ENCODE results near the gene NFIX. TPM values are rescaled to one million over a fixed set of nuclear protein-coding genes. Genes with fewer than 3 reads are reported as not detected.
A peak's percentile ranks its signal among the peaks of the same experiment; 100 is the strongest.
"Not testable (repeated sequence)": the region's sequence is repeated elsewhere in the genome, so short reads cannot be mapped to it uniquely, and the experiment has no call there.

Gene NFIX
- total and polyA plus RNA-seq, 9 of the 15 experiments (the other 6 are each of a cell fraction or from before 2014, with no cell fraction given): 0.28 to 26.8 (median 5.4) TPM

- CTCF ChIA-PET (ENCODE audit: low intra/inter-chr PET ratio); H3K27me3 ChIP-seq (ENCODE audit: control insufficient read depth in 2 of 2, insufficient read depth in 2 of 2, low read length in 2 of 2); H3K9me1 ChIP-seq (ENCODE audit: control insufficient read depth, insufficient read depth, low read length); in situ Hi-C loops (cut with MboI); intact Hi-C loops (cut with micrococcal nuclease); H4K20me1 ChIP-seq (replicated peaks; ENCODE audit: control insufficient read depth, insufficient read depth, low read length); DNase-seq (ENCODE audit: extremely low read depth in 1 of 4, low spot score in 3 of 4); H3K9me3 ChIP-seq (replicated peaks; ENCODE audit: control insufficient read depth, insufficient read depth, low read depth, low read length); H2AFZ ChIP-seq (ENCODE audit: low read depth, low read length); ATAC-seq; BruUV-seq (replicated peaks); FAIRE-seq: not testable (repeated sequence)
- TF ChIP-seq KDM5B (IDR thresholded peaks at IDR 0.05; ENCODE audit: insufficient replicate concordance, low read depth, low read length): peak; percentile 32
- peak overlapping the region; percentile 88 to 99; a peak in 2 of 4 replicates for H3K9ac ChIP-seq (ENCODE audit: insufficient read depth in 1 of 2, low read depth in 2 of 2, low read length in 2 of 2)
- peaks cover 50% of the 10 kb centered on the region for H3K79me2 ChIP-seq (ENCODE audit: control insufficient read depth, insufficient read depth, low read length)
- POLR2A ChIA-PET: interaction anchor here (0.6 to 3.7 kb wide), 11 partner anchors 8 to 162 kb away, joined by 3 to 18 read pairs (median 6); partner anchors contain the start of genes GCDH, NACC1 and RAD23A
- WGBS (ENCODE audit: insufficient coverage, low coverage, missing lambda C conversion rate): 77% methylated on average over 9 of the region's 9 CpGs
- H3K4me3 ChIP-seq: peak overlapping the region; percentile 96
- H3K36me3 ChIP-seq (ENCODE audit: control insufficient read depth, insufficient read depth, low read length): peaks cover 50% of the 10 kb centered on the region; the same call in 2 of the 3 replicates
- H3K4me2 ChIP-seq (ENCODE audit: insufficient read depth, low read length): peak overlapping the region; percentile 96
- peak overlapping the region; percentile 47; the same call in 1 of the 3 replicates for H3K27ac ChIP-seq (ENCODE audit: extremely low read depth, low read depth, low read length)
- H3K4me1 ChIP-seq (replicated peaks in 1 of 2; ENCODE audit: control insufficient read depth in 2 of 2, insufficient read depth in 2 of 2, low read length in 2 of 2): peaks cover 0 to 39% of the 10 kb centered on the region in 2 experiments; a peak in 3 of 5 replicates
Measured at GRCh38 chr19:12955575-12955974, 39.7 kb upstream of the NFIX start.

GRCh38 chr19:12955996-12956395 is 39.3 kb upstream of the NFIX start:
- peak overlapping the region; percentile 92; the same call in 1 of the 3 replicates for H3K27ac ChIP-seq (ENCODE audit: extremely low read depth, low read depth, low read length)
- peak overlapping the region; percentile 96 for H3K4me3 ChIP-seq
- H2AFZ ChIP-seq (ENCODE audit: low read depth, low read length): no peak overlapping the region
- H3K79me2 ChIP-seq (ENCODE audit: control insufficient read depth, insufficient read depth, low read length): peaks cover 50% of the 10 kb centered on the region
- BruUV-seq (replicated peaks): TSS peak; percentile 50
- CTCF ChIA-PET (ENCODE audit: low intra/inter-chr PET ratio): no interaction called here
- intact Hi-C loops (cut with micrococcal nuclease): no loop called here
- H3K9ac ChIP-seq (ENCODE audit: insufficient read depth in 1 of 2, low read depth in 2 of 2, low read length in 2 of 2): peak overlapping the region; percentile 88 to 99
- peaks cover 45% of the 10 kb centered on the region; the same call in 2 of the 3 replicates for H3K36me3 ChIP-seq (ENCODE audit: control insufficient read depth, insufficient read depth, low read length)
- H3K4me1 ChIP-seq (replicated peaks in 1 of 2; ENCODE audit: control insufficient read depth in 2 of 2, insufficient read depth in 2 of 2, low read length in 2 of 2): peaks cover 0 to 39% of the 10 kb centered on the region in 2 experiments; a peak in 3 of 5 replicates
- 7% methylated on average over 12 of the region's 12 CpGs for WGBS (ENCODE audit: insufficient coverage, low coverage, missing lambda C conversion rate)
- in situ Hi-C loops (cut with MboI): no loop called here
- no peaks in the 10 kb centered on the region for H3K27me3 ChIP-seq (ENCODE audit: control insufficient read depth in 2 of 2, insufficient read depth in 2 of 2, low read length in 2 of 2)
- H3K9me1 ChIP-seq (ENCODE audit: control insufficient read depth, insufficient read depth, low read length): no peaks in the 10 kb centered on the region
- TF ChIP-seq NKRF (IDR thresholded peaks at IDR 0.05; ENCODE audit: borderline replicate concordance) (no peak), ARID1B (IDR thresholded peaks at IDR 0.05) (0 out of 2 replicates have a peak, but pooled peaks have one; percentile 16), TFAP4 (CRISPR knock-in tag; IDR thresholded peaks at IDR 0.05; ENCODE audit: borderline replicate concordance) (peak; percentile 49; the same call in 1 of the 2 replicates), DACH1 (IDR thresholded peaks at IDR 0.05; ENCODE audit: partially characterized antibody) (peak; percentile 61)
- peak overlapping the region; percentile 96 for H3K4me2 ChIP-seq (ENCODE audit: insufficient read depth, low read length)
- FAIRE-seq: peak; percentile 72
- no peaks in the 10 kb centered on the region; the same call in 1 of the 2 replicates for H4K20me1 ChIP-seq (replicated peaks; ENCODE audit: control insufficient read depth, insufficient read depth, low read length)
- no peak for DNase-seq (ENCODE audit: extremely low read depth in 1 of 4, low spot score in 3 of 4)
- 0 out of 3 replicates have a peak, but pooled peaks have one; percentile 2 for ATAC-seq
- H3K9me3 ChIP-seq (replicated peaks; ENCODE audit: control insufficient read depth, insufficient read depth, low read depth, low read length): no peaks in the 10 kb centered on the region
- POLR2A ChIA-PET: interaction anchor here (0.6 to 3.7 kb wide), 9 partner anchors 8 to 105 kb away, joined by 3 to 18 read pairs (median 6); partner anchors contain the start of genes GCDH and RAD23A
